Transverse colon (tissue), 4 donors: ENCODE results near the gene ARHGAP45.
A peak's percentile ranks its signal among the peaks of the same experiment; 100 is the strongest.

Experiments
- EP300 ChIP-seq: sonication (generic); formaldehyde crosslinking; IDR thresholded peaks from one replicate; pipeline ENCODE4 v1.6.1; 2017; ENCODE audit warnings: antibody characterized with exemption, low read depth
- POLR2A ChIP-seq: fragments of 450-650 bp; IDR thresholded peaks from one replicate; pipeline ENCODE4 v1.6.1; 2016; ENCODE audit warnings: antibody characterized with exemption, mild to moderate bottlenecking, moderate library complexity
- POLR2AphosphoS5 ChIP-seq, 3 donors: sonication (generic); formaldehyde crosslinking; IDR thresholded peaks; one replicate each; pipeline ENCODE4 v1.6.1; 2016; ENCODE audit warnings: antibody characterized with exemption in 3 of 3
- TF ChIP-seq, protein P1 (sequence below), 5 experiments: fragments of 200-600 bp in 3 of 5; fragments of 450-650 bp in 2 of 5; sonication (generic) in 3 of 5; IDR thresholded peaks; 1 replicate in 2 of 5; 2 replicates in 3 of 5; pipeline ENCODE4 v1.5.1; 2016 to 2017; ENCODE audit warnings: antibody characterized with exemption in 5 of 5, inconsistent platforms in 3 of 5, mild to moderate bottlenecking in 2 of 5, moderate library complexity in 1 of 5

- TF ChIP-seq POLR2A (no peak), EP300 (no peak), POLR2AphosphoS5 (IDR thresholded peaks at IDR 0.05) (peak in 2 of 3 donors; percentile 27 to 36)
- TF ChIP-seq, protein P1, sequence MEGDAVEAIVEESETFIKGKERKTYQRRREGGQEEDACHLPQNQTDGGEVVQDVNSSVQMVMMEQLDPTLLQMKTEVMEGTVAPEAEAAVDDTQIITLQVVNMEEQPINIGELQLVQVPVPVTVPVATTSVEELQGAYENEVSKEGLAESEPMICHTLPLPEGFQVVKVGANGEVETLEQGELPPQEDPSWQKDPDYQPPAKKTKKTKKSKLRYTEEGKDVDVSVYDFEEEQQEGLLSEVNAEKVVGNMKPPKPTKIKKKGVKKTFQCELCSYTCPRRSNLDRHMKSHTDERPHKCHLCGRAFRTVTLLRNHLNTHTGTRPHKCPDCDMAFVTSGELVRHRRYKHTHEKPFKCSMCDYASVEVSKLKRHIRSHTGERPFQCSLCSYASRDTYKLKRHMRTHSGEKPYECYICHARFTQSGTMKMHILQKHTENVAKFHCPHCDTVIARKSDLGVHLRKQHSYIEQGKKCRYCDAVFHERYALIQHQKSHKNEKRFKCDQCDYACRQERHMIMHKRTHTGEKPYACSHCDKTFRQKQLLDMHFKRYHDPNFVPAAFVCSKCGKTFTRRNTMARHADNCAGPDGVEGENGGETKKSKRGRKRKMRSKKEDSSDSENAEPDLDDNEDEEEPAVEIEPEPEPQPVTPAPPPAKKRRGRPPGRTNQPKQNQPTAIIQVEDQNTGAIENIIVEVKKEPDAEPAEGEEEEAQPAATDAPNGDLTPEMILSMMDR (IDR thresholded peaks at IDR 0.05) = peak in 1 of 5 experiments; percentile 16
Measured at GRCh38 chr19:1069009-1069779, 2.2 kb downstream of the ARHGAP45 start.
